GM23338 (cell line): ENCODE data around the gene PERM1. TPM values are rescaled to one million over a fixed set of nuclear protein-coding genes. Genes with fewer than 3 reads are reported as not detected.

ENCODE experiments used
- ATAC-seq: fragments of 200-7000 bp; cut with Tn5 transposase; 3 replicates; pipeline ENCODE4 v1.9.1; 2020
- DNase-seq: peaks from one replicate; pipeline ENCODE4 v3.0.0-alpha.2; 2015; ENCODE audit warnings: low spot score
- H2AFZ ChIP-seq: fragments of 200-600 bp; sonication (generic); 2 replicates; pipeline ENCODE4 v1.8.0; 2016; ENCODE audit warnings: antibody characterized with exemption, mild to moderate bottlenecking, moderate library complexity
- H3F3A ChIP-seq: fragments of 200-600 bp; sonication (generic); replicated peaks from 2 replicates; pipeline ENCODE4 v1.8.0; 2017; ENCODE audit warnings: antibody characterized with exemption, mixed run types, low read depth
- H3K27ac ChIP-seq: fragments of 200-600 bp; sonication (generic); 2 replicates; pipeline ENCODE4 v1.6.1; 2016; ENCODE audit warnings: low read depth
- H3K27me3 ChIP-seq: fragments of 200-600 bp; sonication (generic); 2 replicates; pipeline ENCODE4 v1.8.0; 2016; ENCODE audit warnings: mild to moderate bottlenecking, mixed run types, moderate library complexity; ENCODE audit not compliant: insufficient read depth
- H3K36me3 ChIP-seq: fragments of 200-600 bp; sonication (generic); 2 replicates; pipeline ENCODE4 v1.8.0; 2016; ENCODE audit warnings: mild to moderate bottlenecking; ENCODE audit not compliant: insufficient read depth
- H3K4me1 ChIP-seq: fragments of 200-600 bp; sonication (generic); 2 replicates; pipeline ENCODE4 v1.8.0; 2016; ENCODE audit warnings: mild to moderate bottlenecking, moderate library complexity; ENCODE audit not compliant: insufficient read depth
- H3K4me2 ChIP-seq: fragments of 200-600 bp; sonication (generic); 2 replicates; pipeline ENCODE4 v1.7.1; 2017; ENCODE audit warnings: mixed run types
- H3K4me3 ChIP-seq: fragments of 200-600 bp; sonication (generic); 2 replicates; pipeline ENCODE4 v1.6.1; 2016; ENCODE audit warnings: mixed run types
- H3K79me2 ChIP-seq: fragments of 200-600 bp; sonication (generic); replicated peaks from 2 replicates; pipeline ENCODE4 v1.8.0; 2017; ENCODE audit warnings: mild to moderate bottlenecking; ENCODE audit not compliant: insufficient read depth
- H3K9me2 ChIP-seq: fragments of 200-600 bp; sonication (generic); 2 replicates; pipeline ENCODE4 v1.8.0; 2017; ENCODE audit not compliant: insufficient read depth
- H4K20me1 ChIP-seq: fragments of 200-600 bp; sonication (generic); replicated peaks from 2 replicates; pipeline ENCODE4 v1.8.0; 2017; ENCODE audit warnings: mild to moderate bottlenecking; ENCODE audit not compliant: insufficient read depth
- H3K27ac Mint-ChIP-seq: 2 replicates; pipeline ENCODE4 v1.8.0; 2020; ENCODE audit warnings: inconsistent platforms, mild to moderate bottlenecking, moderate library complexity, mixed read lengths
- H3K27me3 Mint-ChIP-seq: 3 replicates; pipeline ENCODE4 v1.8.0; 2022; ENCODE audit warnings: low read depth, mild to moderate bottlenecking, moderate library complexity, mixed read lengths, inconsistent platforms; ENCODE audit not compliant: insufficient read depth, poor library complexity
- H3K36me3 Mint-ChIP-seq: 3 replicates; pipeline ENCODE4 v1.8.0; 2021; ENCODE audit warnings: low read depth, mild to moderate bottlenecking, inconsistent platforms, moderate library complexity, mixed read lengths
- H3K4me1 Mint-ChIP-seq: 3 replicates; pipeline ENCODE4 v1.8.0; 2020; ENCODE audit warnings: mild to moderate bottlenecking, inconsistent platforms, mixed read lengths
- H3K4me3 Mint-ChIP-seq: 3 replicates; pipeline ENCODE4 v1.8.0; 2021; ENCODE audit warnings: moderate library complexity, mild to moderate bottlenecking, inconsistent platforms, mixed read lengths
- H3K9me3 Mint-ChIP-seq: 3 replicates; pipeline ENCODE4 v1.8.0; 2020; ENCODE audit warnings: moderate library complexity, mild to moderate bottlenecking, inconsistent platforms, mixed read lengths
- POLR2AphosphoS5 ChIP-seq: IDR thresholded peaks from 2 replicates; pipeline ENCODE4 v1.6.1; 2016; ENCODE audit warnings: antibody characterized with exemption, low read depth
- STAT1 ChIP-seq: IDR thresholded peaks from one replicate; pipeline ENCODE4 v1.6.1; 2016; ENCODE audit warnings: antibody characterized with exemption; ENCODE audit not compliant: unreplicated experiment
- polyA plus RNA-seq: library from polyadenylated mRNA; unstranded; fragments of >200 nt; fragmentation: Nextera tagmentation; extraction: Ambion mirVana; gene quantifications from 2 replicates; pipeline ENCODE4 v1.2.1, GENCODE V29; 2016
- total RNA-seq: library from RNA; depleted of rRNA; stranded (reverse); fragments of >200 nt; shearing (Covaris generic); gene quantifications from 2 replicates; pipeline ENCODE4 v1.2.3, GENCODE V29; 2014
- TF ChIP-seq, protein P1 (sequence below), 2 experiments: fragments of 200-600 bp in 1 of 2; sonication (generic) in 1 of 2; conservative IDR thresholded peaks; 2 replicates each; pipeline versions ENCODE4 v1.5.1 to v1.6.1; 2016 to 2017; ENCODE audit warnings: antibody characterized with exemption in 2 of 2, low read depth in 2 of 2, mild to moderate bottlenecking in 2 of 2, moderate library complexity in 1 of 2
- TF ChIP-seq, protein P2 (sequence below): IDR thresholded peaks from 2 replicates; pipeline ENCODE4 v1.6.1; 2016; ENCODE audit warnings: antibody characterized with exemption
- TF ChIP-seq, protein P3 (sequence below): fragments of 250-450 bp; sonication (Bioruptor Pico); IDR thresholded peaks from 2 replicates; pipeline ENCODE4 v1.5.0; 2020; ENCODE audit warnings: mild to moderate bottlenecking, moderate library complexity

The PERM1 gene
- total and polyA plus RNA-seq, 2 experiments from 2014 or later: 1.1 TPM; not detected in 1

DNA sequence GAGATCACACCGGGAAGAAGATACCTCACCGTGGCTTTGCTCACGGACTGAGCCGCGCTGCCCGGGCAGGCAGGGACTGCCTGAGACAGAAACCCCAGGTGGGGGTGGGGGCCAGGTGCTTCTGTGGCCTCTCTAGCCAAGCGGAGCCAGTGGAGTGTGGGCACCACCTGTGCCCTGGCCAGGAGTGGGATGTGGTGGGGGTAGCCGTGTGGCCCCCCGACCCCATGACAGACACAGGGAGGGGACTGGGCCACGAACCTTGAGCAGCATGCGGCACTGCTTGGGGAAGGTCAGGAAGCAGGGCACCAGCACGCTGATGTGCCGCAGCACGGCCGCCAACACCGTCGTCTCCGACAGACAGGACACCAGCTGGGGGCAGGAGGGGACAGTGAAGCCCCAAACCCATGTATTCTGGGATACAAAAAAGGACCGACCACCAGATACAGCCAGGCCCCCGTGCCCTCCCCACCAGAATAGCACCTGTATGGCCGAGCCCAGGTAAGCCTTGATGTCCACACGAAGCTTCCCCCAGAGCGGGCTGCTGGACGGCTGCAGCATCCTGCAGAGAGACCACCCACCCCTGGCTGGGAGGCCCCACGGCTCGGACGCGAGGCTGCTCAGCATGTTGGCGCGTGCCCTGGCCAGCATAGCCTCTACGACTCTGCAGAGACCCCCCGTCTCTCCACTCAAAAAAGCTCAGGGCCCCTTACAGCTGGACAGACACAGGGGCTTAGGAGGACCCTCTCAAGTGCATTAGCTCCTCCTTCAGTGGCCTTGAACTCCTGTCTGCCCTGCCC is 28.2 kb downstream of the PERM1 start (continued):
- TF ChIP-seq, protein P1, sequence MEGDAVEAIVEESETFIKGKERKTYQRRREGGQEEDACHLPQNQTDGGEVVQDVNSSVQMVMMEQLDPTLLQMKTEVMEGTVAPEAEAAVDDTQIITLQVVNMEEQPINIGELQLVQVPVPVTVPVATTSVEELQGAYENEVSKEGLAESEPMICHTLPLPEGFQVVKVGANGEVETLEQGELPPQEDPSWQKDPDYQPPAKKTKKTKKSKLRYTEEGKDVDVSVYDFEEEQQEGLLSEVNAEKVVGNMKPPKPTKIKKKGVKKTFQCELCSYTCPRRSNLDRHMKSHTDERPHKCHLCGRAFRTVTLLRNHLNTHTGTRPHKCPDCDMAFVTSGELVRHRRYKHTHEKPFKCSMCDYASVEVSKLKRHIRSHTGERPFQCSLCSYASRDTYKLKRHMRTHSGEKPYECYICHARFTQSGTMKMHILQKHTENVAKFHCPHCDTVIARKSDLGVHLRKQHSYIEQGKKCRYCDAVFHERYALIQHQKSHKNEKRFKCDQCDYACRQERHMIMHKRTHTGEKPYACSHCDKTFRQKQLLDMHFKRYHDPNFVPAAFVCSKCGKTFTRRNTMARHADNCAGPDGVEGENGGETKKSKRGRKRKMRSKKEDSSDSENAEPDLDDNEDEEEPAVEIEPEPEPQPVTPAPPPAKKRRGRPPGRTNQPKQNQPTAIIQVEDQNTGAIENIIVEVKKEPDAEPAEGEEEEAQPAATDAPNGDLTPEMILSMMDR (conservative IDR thresholded peaks at IDR 0.05; ENCODE audit: low read depth in 2 of 2): no peak
- TF ChIP-seq, protein P2, sequence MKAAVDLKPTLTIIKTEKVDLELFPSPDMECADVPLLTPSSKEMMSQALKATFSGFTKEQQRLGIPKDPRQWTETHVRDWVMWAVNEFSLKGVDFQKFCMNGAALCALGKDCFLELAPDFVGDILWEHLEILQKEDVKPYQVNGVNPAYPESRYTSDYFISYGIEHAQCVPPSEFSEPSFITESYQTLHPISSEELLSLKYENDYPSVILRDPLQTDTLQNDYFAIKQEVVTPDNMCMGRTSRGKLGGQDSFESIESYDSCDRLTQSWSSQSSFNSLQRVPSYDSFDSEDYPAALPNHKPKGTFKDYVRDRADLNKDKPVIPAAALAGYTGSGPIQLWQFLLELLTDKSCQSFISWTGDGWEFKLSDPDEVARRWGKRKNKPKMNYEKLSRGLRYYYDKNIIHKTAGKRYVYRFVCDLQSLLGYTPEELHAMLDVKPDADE: no peak
- TF ChIP-seq, protein P3, sequence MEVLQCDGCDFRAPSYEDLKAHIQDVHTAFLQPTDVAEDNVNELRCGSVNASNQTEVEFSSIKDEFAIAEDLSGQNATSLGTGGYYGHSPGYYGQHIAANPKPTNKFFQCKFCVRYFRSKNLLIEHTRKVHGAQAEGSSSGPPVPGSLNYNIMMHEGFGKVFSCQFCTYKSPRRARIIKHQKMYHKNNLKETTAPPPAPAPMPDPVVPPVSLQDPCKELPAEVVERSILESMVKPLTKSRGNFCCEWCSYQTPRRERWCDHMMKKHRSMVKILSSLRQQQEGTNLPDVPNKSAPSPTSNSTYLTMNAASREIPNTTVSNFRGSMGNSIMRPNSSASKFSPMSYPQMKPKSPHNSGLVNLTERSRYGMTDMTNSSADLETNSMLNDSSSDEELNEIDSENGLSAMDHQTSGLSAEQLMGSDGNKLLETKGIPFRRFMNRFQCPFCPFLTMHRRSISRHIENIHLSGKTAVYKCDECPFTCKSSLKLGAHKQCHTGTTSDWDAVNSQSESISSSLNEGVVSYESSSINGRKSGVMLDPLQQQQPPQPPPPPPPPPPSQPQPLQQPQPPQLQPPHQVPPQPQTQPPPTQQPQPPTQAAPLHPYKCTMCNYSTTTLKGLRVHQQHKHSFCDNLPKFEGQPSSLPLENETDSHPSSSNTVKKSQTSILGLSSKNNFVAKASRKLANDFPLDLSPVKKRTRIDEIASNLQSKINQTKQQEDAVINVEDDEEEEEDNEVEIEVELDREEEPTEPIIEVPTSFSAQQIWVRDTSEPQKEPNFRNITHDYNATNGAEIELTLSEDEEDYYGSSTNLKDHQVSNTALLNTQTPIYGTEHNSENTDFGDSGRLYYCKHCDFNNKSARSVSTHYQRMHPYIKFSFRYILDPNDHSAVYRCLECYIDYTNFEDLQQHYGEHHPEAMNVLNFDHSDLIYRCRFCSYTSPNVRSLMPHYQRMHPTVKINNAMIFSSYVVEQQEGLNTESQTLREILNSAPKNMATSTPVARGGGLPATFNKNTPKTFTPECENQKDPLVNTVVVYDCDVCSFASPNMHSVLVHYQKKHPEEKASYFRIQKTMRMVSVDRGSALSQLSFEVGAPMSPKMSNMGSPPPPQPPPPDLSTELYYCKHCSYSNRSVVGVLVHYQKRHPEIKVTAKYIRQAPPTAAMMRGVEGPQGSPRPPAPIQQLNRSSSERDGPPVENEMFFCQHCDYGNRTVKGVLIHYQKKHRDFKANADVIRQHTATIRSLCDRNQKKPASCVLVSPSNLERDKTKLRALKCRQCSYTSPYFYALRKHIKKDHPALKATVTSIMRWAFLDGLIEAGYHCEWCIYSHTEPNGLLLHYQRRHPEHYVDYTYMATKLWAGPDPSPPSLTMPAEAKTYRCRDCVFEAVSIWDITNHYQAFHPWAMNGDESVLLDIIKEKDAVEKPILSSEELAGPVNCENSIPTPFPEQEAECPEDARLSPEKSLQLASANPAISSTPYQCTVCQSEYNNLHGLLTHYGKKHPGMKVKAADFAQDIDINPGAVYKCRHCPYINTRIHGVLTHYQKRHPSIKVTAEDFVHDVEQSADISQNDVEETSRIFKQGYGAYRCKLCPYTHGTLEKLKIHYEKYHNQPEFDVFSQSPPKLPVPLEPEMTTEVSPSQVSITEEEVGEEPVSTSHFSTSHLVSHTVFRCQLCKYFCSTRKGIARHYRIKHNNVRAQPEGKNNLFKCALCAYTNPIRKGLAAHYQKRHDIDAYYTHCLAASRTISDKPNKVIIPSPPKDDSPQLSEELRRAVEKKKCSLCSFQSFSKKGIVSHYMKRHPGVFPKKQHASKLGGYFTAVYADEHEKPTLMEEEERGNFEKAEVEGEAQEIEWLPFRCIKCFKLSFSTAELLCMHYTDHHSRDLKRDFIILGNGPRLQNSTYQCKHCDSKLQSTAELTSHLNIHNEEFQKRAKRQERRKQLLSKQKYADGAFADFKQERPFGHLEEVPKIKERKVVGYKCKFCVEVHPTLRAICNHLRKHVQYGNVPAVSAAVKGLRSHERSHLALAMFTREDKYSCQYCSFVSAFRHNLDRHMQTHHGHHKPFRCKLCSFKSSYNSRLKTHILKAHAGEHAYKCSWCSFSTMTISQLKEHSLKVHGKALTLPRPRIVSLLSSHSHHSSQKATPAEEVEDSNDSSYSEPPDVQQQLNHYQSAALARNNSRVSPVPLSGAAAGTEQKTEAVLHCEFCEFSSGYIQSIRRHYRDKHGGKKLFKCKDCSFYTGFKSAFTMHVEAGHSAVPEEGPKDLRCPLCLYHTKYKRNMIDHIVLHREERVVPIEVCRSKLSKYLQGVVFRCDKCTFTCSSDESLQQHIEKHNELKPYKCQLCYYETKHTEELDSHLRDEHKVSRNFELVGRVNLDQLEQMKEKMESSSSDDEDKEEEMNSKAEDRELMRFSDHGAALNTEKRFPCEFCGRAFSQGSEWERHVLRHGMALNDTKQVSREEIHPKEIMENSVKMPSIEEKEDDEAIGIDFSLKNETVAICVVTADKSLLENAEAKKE: no peak
- TF ChIP-seq POLR2AphosphoS5: no peak

DNA sequence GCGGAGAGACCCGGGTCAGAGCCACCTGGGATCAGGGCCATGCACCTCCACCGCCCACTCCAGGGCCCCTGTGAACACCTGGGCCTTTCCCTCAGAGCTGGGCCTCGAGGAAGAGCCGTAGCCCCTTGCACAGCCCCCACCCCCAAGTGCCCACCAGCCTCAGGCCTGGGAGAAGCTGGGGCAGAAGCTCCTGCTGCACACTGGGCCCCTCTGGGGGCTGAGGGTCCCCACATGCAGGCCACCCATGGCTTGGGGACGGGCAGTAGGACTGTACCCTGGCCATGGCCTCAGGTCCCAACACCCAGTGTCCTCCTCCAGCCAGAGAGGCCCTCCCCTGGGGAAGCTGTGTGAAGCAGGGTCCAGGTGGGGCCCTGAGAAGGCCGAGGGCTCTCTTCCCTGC is 29.3 kb downstream of the PERM1 start:
- no peak overlapping the region for H3K27ac ChIP-seq
- H3K4me1 Mint-ChIP-seq: peaks cover 3% of the 10 kb centered on the region
- H3K36me3 Mint-ChIP-seq: peaks cover 64% of the 10 kb centered on the region
- H3K4me2 ChIP-seq: no peak overlapping the region
- H3K27me3 Mint-ChIP-seq: peaks cover 13% of the 10 kb centered on the region
- no peaks in the 10 kb centered on the region for H3K27me3 ChIP-seq
- no peaks in the 10 kb centered on the region for H3F3A ChIP-seq
- no peaks in the 10 kb centered on the region; the same call in 2 of the 3 replicates for H3K9me3 Mint-ChIP-seq
- H4K20me1 ChIP-seq: no peaks in the 10 kb centered on the region; the same call in 1 of the 2 replicates
- peaks cover 25% of the 10 kb centered on the region for H3K36me3 ChIP-seq
- ATAC-seq (no peak), DNase-seq (no peak)
- no peak overlapping the region for H3K27ac Mint-ChIP-seq
- H3K79me2 ChIP-seq: peaks cover 4% of the 10 kb centered on the region
- H3K4me3 ChIP-seq: no peak overlapping the region
- H3K4me1 ChIP-seq: no peaks in the 10 kb centered on the region
- no peaks in the 10 kb centered on the region for H3K9me2 ChIP-seq
- H2AFZ ChIP-seq: no peak overlapping the region
- H3K4me3 Mint-ChIP-seq: no peak overlapping the region
- TF ChIP-seq, protein P3: no peak
- TF ChIP-seq STAT1: no peak
